ENCODE results near the gene INPP5A. TPM values are rescaled to one million over a fixed set of nuclear protein-coding genes. Genes with fewer than 3 reads are reported as not detected.

INPP5A gene
- total and polyA plus RNA-seq, 2 of the 13 experiments (the other 11 are each of a cell fraction or from before 2014, with no cell fraction given) = 17.5 to 37.9 TPM

DNA sequence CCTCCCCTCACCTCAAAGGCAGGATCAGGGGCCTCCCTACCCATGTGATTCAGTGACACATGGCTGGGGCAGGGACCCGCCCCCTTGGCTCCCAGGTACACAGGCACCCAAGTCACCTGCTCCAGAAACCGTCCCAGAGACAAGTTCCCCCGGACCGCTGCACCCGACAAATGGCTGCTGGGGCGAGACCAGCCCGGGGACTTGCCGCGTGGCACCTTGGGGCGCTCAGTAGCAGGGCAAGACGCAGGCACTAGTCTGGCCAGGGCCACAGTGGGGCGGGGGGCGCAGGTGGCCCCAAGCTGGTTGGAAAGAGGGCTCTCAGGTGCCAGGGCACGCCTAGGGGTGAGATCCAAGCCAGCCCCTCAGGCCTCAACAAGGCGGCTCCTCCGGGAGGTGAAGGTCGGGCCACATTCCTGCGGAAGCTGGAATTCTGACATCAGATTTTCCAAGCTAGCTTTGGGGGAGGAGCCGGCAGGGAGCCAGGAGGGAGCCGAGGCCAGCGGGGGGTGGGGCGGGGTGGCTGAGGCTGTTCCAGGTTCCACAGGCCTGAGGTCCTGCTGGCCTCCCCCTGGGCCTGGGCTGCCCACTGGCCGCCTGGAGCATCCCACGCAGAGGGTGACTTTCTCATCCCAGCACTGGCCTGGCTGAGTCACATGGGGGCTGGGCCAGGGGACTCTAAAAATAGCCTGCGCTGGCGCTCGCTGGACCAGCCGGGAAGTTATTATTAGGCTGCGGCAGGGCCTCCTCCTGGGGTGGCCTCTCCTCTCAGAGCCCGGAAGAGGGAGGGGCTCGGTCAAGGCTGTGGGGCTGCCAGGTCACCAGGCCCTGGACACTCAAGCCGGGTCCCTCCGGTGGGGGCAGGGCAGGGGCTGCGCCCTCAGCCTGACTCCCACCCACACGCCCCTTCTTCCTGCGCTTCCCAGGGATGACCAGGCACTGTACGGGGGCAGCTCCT, 20.5 kb upstream of the INPP5A start (continued):
- TF ChIP-seq, protein P1, sequence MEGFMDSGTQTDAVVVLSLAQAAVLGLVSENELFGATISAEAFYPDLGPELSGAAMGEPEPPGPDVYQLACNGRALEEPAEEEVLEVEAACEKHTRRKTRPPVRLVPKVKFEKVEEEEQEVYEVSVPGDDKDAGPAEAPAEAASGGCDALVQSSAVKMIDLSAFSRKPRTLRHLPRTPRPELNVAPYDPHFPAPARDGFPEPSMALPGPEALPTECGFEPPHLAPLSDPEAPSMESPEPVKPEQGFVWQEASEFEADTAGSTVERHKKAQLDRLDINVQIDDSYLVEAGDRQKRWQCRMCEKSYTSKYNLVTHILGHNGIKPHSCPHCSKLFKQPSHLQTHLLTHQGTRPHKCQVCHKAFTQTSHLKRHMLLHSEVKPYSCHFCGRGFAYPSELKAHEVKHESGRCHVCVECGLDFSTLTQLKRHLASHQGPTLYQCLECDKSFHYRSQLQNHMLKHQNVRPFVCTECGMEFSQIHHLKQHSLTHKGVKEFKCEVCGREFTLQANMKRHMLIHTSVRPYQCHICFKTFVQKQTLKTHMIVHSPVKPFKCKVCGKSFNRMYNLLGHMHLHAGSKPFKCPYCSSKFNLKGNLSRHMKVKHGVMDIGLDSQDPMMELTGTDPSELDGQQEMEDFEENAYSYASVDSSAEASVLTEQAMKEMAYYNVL (CRISPR knock-in tag; IDR thresholded peaks at IDR 0.05; ENCODE audit: borderline replicate concordance) = no peak
- peak; percentile 48 for TF ChIP-seq HNF4A (CRISPR knock-in tag; IDR thresholded peaks at IDR 0.05)
- no peak for TF ChIP-seq TRIM24 (CRISPR knock-in tag; IDR thresholded peaks at IDR 0.05)
- peak; percentile 51 for TF ChIP-seq SRSF1 (optimal IDR thresholded peaks at IDR 0.05; ENCODE audit: low read depth, low read length)
- 0 out of 2 replicates have a peak, but pooled peaks have one; percentile 27 for TF ChIP-seq ZSCAN9 (CRISPR knock-in tag; IDR thresholded peaks at IDR 0.05; ENCODE audit: borderline replicate concordance)
- TF ChIP-seq ZNF792 (CRISPR knock-in tag; IDR thresholded peaks at IDR 0.05) = peak; percentile 67
- TF ChIP-seq ATF7-NPFF (CRISPR knock-in tag; IDR thresholded peaks at IDR 0.05; ENCODE audit: low read depth) = no peak
- TF ChIP-seq, protein P2, sequence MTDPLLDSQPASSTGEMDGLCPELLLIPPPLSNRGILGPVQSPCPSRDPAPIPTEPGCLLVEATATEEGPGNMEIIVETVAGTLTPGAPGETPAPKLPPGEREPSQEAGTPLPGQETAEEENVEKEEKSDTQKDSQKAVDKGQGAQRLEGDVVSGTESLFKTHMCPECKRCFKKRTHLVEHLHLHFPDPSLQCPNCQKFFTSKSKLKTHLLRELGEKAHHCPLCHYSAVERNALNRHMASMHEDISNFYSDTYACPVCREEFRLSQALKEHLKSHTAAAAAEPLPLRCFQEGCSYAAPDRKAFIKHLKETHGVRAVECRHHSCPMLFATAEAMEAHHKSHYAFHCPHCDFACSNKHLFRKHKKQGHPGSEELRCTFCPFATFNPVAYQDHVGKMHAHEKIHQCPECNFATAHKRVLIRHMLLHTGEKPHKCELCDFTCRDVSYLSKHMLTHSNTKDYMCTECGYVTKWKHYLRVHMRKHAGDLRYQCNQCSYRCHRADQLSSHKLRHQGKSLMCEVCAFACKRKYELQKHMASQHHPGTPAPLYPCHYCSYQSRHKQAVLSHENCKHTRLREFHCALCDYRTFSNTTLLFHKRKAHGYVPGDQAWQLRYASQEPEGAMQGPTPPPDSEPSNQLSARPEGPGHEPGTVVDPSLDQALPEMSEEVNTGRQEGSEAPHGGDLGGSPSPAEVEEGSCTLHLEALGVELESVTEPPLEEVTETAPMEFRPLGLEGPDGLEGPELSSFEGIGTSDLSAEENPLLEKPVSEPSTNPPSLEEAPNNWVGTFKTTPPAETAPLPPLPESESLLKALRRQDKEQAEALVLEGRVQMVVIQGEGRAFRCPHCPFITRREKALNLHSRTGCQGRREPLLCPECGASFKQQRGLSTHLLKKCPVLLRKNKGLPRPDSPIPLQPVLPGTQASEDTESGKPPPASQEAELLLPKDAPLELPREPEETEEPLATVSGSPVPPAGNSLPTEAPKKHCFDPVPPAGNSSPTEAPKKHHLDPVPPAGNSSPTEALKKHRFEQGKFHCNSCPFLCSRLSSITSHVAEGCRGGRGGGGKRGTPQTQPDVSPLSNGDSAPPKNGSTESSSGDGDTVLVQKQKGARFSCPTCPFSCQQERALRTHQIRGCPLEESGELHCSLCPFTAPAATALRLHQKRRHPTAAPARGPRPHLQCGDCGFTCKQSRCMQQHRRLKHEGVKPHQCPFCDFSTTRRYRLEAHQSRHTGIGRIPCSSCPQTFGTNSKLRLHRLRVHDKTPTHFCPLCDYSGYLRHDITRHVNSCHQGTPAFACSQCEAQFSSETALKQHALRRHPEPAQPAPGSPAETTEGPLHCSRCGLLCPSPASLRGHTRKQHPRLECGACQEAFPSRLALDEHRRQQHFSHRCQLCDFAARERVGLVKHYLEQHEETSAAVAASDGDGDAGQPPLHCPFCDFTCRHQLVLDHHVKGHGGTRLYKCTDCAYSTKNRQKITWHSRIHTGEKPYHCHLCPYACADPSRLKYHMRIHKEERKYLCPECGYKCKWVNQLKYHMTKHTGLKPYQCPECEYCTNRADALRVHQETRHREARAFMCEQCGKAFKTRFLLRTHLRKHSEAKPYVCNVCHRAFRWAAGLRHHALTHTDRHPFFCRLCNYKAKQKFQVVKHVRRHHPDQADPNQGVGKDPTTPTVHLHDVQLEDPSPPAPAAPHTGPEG (CRISPR knock-in tag; IDR thresholded peaks at IDR 0.05) = no peak
- TF ChIP-seq GABPB1 (CRISPR knock-in tag; IDR thresholded peaks at IDR 0.05) = peak; percentile 77
- TF ChIP-seq ZNF605 (CRISPR knock-in tag; IDR thresholded peaks at IDR 0.05) = no peak
- TF ChIP-seq MXD4 (CRISPR knock-in tag; IDR thresholded peaks at IDR 0.05) = no peak; the same call in 1 of the 2 replicates
- TF ChIP-seq, protein P3, sequence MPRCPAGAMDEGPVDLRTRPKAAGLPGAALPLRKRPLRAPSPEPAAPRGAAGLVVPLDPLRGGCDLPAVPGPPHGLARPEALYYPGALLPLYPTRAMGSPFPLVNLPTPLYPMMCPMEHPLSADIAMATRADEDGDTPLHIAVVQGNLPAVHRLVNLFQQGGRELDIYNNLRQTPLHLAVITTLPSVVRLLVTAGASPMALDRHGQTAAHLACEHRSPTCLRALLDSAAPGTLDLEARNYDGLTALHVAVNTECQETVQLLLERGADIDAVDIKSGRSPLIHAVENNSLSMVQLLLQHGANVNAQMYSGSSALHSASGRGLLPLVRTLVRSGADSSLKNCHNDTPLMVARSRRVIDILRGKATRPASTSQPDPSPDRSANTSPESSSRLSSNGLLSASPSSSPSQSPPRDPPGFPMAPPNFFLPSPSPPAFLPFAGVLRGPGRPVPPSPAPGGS (CRISPR knock-in tag; IDR thresholded peaks at IDR 0.05) = no peak
- TF ChIP-seq SIN3A (IDR thresholded peaks at IDR 0.05; ENCODE audit: borderline replicate concordance, low read depth, low read length) = peak; percentile 13; the same call in 1 of the 2 replicates
- no peak for TF ChIP-seq ZNF160 (CRISPR knock-in tag; IDR thresholded peaks at IDR 0.05)
- no peak; the same call in 1 of the 2 replicates for TF ChIP-seq SALL1 (CRISPR knock-in tag; IDR thresholded peaks at IDR 0.05)
- TF ChIP-seq CCAR2 (optimal IDR thresholded peaks at IDR 0.05; ENCODE audit: low read depth, low read length) = no peak
- TF ChIP-seq ZNF138 (CRISPR knock-in tag; IDR thresholded peaks at IDR 0.05; ENCODE audit: low read depth) = no peak
- TF ChIP-seq ZNF883 (CRISPR knock-in tag; IDR thresholded peaks at IDR 0.05; ENCODE audit: not compliant biosample characterization) = no peak
- no peak for TF ChIP-seq MAFG (CRISPR knock-in tag; IDR thresholded peaks at IDR 0.05)
- TF ChIP-seq DMAP1 (CRISPR knock-in tag; IDR thresholded peaks at IDR 0.05) = 0 out of 2 replicates have a peak, but pooled peaks have one; percentile 22
- TF ChIP-seq MED1 (CRISPR knock-in tag; IDR thresholded peaks at IDR 0.05) = peak; percentile 66

Data from HepG2 (cell line).